Adrenal gland (tissue), 12 donors: ENCODE measurements around the gene CFAP299. TPM values are rescaled to one million over a fixed set of nuclear protein-coding genes. Genes with fewer than 3 reads are reported as not detected.

Experiments
- DNase-seq, 7 donors: peaks; one replicate each; pipeline ENCODE4 v3.0.0-alpha.2; 2019 to 2020
- H3K27ac ChIP-seq, 5 donors: fragments of 200-600 bp; sonication (generic) in 4 of 5; 1 replicate in 3 of 5; 2 replicates in 2 of 5; pipeline versions ENCODE4 v1.5.1 to v1.8.0; 2016 to 2020; ENCODE audit warnings: mild to moderate bottlenecking in 1 of 5
- H3K27me3 ChIP-seq: fragments of 200-600 bp; 2 replicates; pipeline ENCODE4 v1.8.0; 2021
- H3K36me3 ChIP-seq, 2 donors: fragments of 200-600 bp; replicated peaks in 1 of 2; 1 replicate in 1 of 2; 2 replicates in 1 of 2; pipeline versions ENCODE4 v1.5.1 to v1.8.0; 2018 to 2022
- H3K4me1 ChIP-seq, 2 donors: fragments of 200-600 bp; replicated peaks in 1 of 2; 1 replicate in 1 of 2; 2 replicates in 1 of 2; pipeline versions ENCODE4 v1.5.1 to v1.8.0; 2018 to 2021
- H3K4me3 ChIP-seq, 4 donors: fragments of 200-600 bp; sonication (generic) in 3 of 4; one replicate each; pipeline ENCODE4 v1.5.1; 2016 to 2018
- H3K9me3 ChIP-seq, 3 donors: fragments of 200-600 bp; sonication (generic) in 1 of 3; replicated peaks in 1 of 3; 1 replicate in 2 of 3; 2 replicates in 1 of 3; pipeline versions ENCODE4 v1.5.1 to v1.8.0; 2016 to 2021
- POLR2A ChIP-seq, 2 donors: fragments of 450-650 bp; IDR thresholded peaks; one replicate each; pipeline ENCODE4 v1.6.1; 2017; ENCODE audit warnings: antibody characterized with exemption in 2 of 2, mild to moderate bottlenecking in 2 of 2, moderate library complexity in 1 of 2
- WGBS, 4 donors: extraction: QIAGEN DNeasy Blood & Tissue Kit in 2 of 4; methylation state at CpG; one replicate each; pipeline versions ENCODE4 v1.1.5 to v1.1.7; 2013 to 2017; 5-methylcytosine and 5-hydroxymethylcytosine counted together
- intact Hi-C, 2 donors: fragments of 100-400 bp; cut with DNase I; formaldehyde crosslinking; loops; one replicate each; pipeline versions ENCODE4 v1.14.1 to v1.15.0; 2022 to 2023
- polyA plus RNA-seq, 3 donors: library from polyadenylated mRNA; stranded (reverse); fragments of 200-250 nt in 2 of 3; fragments of 350-450 nt in 1 of 3; fragmentation: Illumina TruSeq in 1 of 3; extraction: RNeasy Lipid Tissue Mini Kit (QIAGEN cat#74804) in 1 of 3; gene quantifications; one replicate each; pipeline ENCODE4 v1.2.3, GENCODE V29; 2013 to 2014
- total RNA-seq, 9 donors: library from RNA; depleted of rRNA in 4 of 9; stranded (reverse); fragments of >200 nt in 4 of 9; fragments of 120-200 nt in 1 of 9; fragmentation: NEBNext Ultra II Directional in 1 of 9; extraction: Animal tissue kit (Norgen Biotek cat#: 25700) in 1 of 9; gene quantifications; one replicate each; pipeline versions ENCODE4 v1.1.0 to v1.2.4, GENCODE V29; 2013 to 2023
- TF ChIP-seq, protein P1 (sequence below), 6 experiments: fragments of 450-650 bp in 4 of 6; fragments of 200-600 bp in 2 of 6; sonication (generic) in 1 of 6; IDR thresholded peaks; 1 replicate in 5 of 6; 2 replicates in 1 of 6; pipeline versions ENCODE4 v1.5.1 to v1.8.0; 2016 to 2021; ENCODE audit warnings: antibody characterized with exemption in 6 of 6, mild to moderate bottlenecking in 2 of 6, moderate library complexity in 1 of 6
- donor health status: healthy with polysubstance abuse.
- donor health status: Bipolar disorder and iron deficiency.
- donor health status: DM: yes; HTN: yes; CAD: no.
- donor health status: DM: no; HTN: no; CAD: no.
- donor health status: DM: no; HTN: no; CAD: no.
- donor health status: DM: yes; HTN: yes; CAD: no.

CFAP299 gene
- total and polyA plus RNA-seq, 12 donors, result not detected

DNA sequence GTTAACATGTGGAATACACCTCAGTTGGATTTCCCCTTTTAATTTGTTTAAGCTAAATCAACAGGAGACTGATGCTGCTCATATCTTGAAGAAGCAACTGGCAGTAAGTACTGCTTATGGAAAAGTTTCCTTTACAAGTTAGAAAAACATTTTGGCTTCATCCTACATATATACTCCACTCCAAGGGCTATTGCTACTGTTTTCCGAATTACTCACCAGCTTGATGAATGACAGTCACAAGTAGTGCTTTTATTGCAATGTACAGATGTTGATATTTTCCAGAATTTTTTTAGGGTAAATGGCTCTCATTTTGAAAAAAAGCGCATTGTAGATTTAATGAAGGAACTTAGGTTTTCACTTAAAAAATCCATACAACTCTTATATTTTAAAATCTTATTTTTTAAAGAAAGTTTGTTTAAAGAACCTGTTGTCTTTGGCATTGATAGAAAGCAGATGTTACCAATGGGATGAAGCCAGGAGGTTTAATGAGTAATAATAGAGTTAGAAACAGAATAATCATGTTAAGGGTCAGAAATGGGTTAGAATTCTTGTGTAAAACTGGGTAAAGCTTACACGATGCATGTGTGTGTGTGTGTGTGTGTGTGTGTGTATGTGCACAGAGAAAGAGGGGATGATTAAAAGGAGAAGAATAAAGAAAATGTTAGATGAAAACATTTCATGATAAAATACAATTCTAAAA lies 272.9 kb downstream of the CFAP299 start:
- intact Hi-C loops, result no loop called here
- no peak for DNase-seq
- no peak overlapping the region for H3K4me3 ChIP-seq
- H3K36me3 ChIP-seq, result no peaks in the 10 kb centered on the region
- no peak overlapping the region for H3K27ac ChIP-seq
- TF ChIP-seq POLR2A (IDR thresholded peaks at IDR 0.05), result no peak
- TF ChIP-seq, protein P1, sequence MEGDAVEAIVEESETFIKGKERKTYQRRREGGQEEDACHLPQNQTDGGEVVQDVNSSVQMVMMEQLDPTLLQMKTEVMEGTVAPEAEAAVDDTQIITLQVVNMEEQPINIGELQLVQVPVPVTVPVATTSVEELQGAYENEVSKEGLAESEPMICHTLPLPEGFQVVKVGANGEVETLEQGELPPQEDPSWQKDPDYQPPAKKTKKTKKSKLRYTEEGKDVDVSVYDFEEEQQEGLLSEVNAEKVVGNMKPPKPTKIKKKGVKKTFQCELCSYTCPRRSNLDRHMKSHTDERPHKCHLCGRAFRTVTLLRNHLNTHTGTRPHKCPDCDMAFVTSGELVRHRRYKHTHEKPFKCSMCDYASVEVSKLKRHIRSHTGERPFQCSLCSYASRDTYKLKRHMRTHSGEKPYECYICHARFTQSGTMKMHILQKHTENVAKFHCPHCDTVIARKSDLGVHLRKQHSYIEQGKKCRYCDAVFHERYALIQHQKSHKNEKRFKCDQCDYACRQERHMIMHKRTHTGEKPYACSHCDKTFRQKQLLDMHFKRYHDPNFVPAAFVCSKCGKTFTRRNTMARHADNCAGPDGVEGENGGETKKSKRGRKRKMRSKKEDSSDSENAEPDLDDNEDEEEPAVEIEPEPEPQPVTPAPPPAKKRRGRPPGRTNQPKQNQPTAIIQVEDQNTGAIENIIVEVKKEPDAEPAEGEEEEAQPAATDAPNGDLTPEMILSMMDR (IDR thresholded peaks at IDR 0.05), result no peak
- H3K4me1 ChIP-seq, result no peaks in the 10 kb centered on the region
- H3K27me3 ChIP-seq, result no peaks in the 10 kb centered on the region
- WGBS, 4 donors, result 46 to 71% (median 68%) methylated on average over 3 of the region's 3 CpGs
- H3K9me3 ChIP-seq, result no peaks in the 10 kb centered on the region

DNA sequence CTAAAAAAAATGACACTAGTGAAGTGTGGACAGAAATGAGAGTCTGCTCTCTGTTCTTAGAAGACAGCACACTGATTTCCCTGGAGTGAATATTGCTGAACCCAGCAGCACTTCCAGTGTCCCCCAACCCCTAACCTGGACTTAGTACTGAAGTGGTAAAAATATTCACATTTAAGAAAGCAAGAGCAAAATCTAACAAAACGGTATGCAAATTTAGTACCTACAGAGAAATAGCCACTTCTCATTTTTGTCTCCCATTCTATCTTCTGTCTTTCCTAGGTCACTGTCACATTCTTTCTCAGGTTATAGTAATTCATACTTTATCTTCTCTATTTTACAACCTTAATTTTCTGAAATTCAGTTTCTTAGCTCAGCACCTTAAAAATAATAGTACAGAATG lies 274.7 kb downstream of the CFAP299 start:
- no peaks in the 10 kb centered on the region for H3K27me3 ChIP-seq
- no peak overlapping the region for H3K4me3 ChIP-seq
- no peaks in the 10 kb centered on the region for H3K4me1 ChIP-seq
- no peak for DNase-seq
- no peaks in the 10 kb centered on the region for H3K36me3 ChIP-seq
- H3K27ac ChIP-seq, result no peak overlapping the region
- TF ChIP-seq, protein P1 (IDR thresholded peaks at IDR 0.05), result no peak
- no peak for TF ChIP-seq POLR2A (IDR thresholded peaks at IDR 0.05)
- H3K9me3 ChIP-seq, result no peaks in the 10 kb centered on the region
- intact Hi-C loops, result no loop called here
- WGBS, 4 donors, result 64 to 79% (median 71%) methylated on average over 1 of the region's 1 CpG

DNA sequence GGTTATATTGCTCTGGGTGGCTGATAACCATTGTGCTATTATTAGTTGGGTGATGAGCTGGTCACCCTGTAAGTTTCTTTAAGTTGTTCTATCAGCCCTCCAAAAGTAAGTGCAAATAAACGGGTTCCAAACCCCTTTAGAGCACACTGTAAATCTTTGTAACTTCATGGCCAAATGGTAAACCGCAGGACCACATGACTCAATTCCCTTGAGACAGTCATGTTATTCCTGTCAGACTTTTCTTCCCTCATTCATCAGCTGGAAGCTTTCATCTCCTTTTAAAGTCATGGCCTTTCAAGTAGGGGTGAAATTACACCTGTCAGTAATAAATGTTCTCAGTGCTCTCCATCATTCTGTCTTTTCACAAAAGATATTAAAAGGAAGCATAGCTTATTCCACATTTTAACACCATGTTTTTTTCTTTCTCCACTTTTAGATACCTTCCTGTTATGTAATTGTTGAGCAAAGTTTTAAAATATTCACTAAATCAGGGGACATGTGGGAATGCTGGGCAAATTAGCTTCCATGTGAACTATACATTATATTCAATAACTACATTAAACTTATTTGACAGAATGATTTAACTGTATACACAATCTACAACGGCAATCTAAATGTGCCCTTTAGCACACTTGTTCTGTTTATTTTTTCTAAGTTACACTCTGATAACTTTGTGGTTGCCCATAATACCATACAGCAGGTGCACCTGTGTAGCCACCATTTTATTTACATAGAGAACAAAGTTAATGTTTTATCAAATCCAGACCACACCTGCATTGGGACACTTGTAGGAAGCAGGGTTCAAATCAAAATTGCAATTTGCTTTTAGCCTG lies 275.5 kb downstream of the CFAP299 start:
- no peaks in the 10 kb centered on the region for H3K9me3 ChIP-seq
- no peak for DNase-seq
- no peaks in the 10 kb centered on the region for H3K4me1 ChIP-seq
- H3K4me3 ChIP-seq, result no peak overlapping the region
- TF ChIP-seq, protein P1 (IDR thresholded peaks at IDR 0.05), result no peak
- no peak for TF ChIP-seq POLR2A (IDR thresholded peaks at IDR 0.05)
- WGBS, 4 donors, result 23 to 37% (median 29%) methylated on average over 3 of the region's 3 CpGs
- H3K36me3 ChIP-seq, result no peaks in the 10 kb centered on the region
- intact Hi-C loops, result no loop called here
- no peaks in the 10 kb centered on the region for H3K27me3 ChIP-seq
- H3K27ac ChIP-seq, result no peak overlapping the region

DNA sequence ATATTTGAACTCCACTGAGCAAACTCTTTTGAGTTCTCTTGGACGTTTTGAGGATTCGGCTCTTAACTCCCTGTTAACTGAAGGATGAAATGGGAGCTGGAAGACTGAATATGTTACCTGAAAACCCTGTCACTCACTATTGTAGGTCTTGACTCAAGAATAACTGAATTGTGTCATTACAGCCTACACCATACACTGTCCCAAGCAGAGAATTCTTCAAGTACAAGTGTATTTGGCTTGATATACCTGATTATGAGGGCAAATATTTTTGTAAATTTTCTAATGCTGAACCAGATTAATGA lies 276.1 kb downstream of the CFAP299 start:
- 62 to 74% (median 66%) methylated on average over 2 of the region's 2 CpGs for WGBS, 4 donors
- Histone ChIP-seq H3K27me3 (no peaks in the 10 kb centered on the region), H3K9me3 (no peaks in the 10 kb centered on the region), H3K4me3 (no peak overlapping the region), H3K27ac (no peak overlapping the region), H3K36me3 (no peaks in the 10 kb centered on the region), H3K4me1 (no peaks in the 10 kb centered on the region)
- intact Hi-C loops, result no loop called here
- no peak for TF ChIP-seq POLR2A (IDR thresholded peaks at IDR 0.05)
- TF ChIP-seq, protein P1 (IDR thresholded peaks at IDR 0.05), result no peak
- DNase-seq, result no peak
